D721Med (cell line): ENCODE results near the gene ACVR1B.

Source experiments
- DNase-seq: peaks from one replicate; pipeline ENCODE4 v3.0.0; 2011; ENCODE audit warnings: low spot score; ENCODE audit not compliant: insufficient read length
- FAIRE-seq: peaks from 2 replicates; lab custom pipeline; 2011; peaks lifted over from hg19 to GRCh38; lab: Jason Lieb, UNC
- TF ChIP-seq, protein P1 (sequence below): IDR thresholded peaks from 2 replicates; pipeline ENCODE4 v1.5.1; 2012; ENCODE audit warnings: mild to moderate bottlenecking, control low read depth; ENCODE audit not compliant: insufficient read depth; ENCODE audit errors: missing control alignments

Gene ACVR1B

DNA sequence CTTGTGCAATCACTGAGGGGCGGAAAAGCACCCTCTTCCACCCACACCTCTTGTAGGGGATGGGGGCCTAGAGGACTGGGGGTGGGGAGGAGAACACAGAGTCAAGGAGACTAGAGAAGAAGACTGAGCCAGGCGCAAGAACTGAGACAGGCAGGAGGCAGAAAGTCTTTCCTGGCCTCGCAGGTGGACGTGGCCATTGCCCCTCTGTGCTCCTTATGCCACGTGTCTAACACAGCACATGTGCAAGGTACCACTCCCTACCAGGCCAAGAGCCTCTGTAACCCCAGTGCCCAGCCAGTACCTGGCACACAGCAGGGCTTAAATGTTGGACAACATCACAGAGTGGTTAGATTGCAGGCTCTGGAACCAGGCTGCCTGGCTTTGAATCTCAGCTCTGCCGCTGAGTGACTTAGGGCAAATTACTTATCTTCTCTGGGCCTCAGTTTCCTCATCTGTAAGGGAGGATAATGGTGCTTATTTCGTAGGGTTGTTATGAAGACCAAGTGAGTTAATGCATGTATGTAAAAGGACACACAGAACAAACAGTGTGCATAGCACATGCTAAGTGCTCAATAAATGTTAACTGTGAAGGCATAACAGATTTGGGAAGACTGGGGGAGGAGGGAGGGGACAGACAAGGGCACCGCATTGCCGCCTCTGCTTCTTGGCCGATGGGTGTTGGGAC, 53.9 kb downstream of the ACVR1B start:
- DNase-seq (no peak), FAIRE-seq (no peak)
- TF ChIP-seq, protein P1, sequence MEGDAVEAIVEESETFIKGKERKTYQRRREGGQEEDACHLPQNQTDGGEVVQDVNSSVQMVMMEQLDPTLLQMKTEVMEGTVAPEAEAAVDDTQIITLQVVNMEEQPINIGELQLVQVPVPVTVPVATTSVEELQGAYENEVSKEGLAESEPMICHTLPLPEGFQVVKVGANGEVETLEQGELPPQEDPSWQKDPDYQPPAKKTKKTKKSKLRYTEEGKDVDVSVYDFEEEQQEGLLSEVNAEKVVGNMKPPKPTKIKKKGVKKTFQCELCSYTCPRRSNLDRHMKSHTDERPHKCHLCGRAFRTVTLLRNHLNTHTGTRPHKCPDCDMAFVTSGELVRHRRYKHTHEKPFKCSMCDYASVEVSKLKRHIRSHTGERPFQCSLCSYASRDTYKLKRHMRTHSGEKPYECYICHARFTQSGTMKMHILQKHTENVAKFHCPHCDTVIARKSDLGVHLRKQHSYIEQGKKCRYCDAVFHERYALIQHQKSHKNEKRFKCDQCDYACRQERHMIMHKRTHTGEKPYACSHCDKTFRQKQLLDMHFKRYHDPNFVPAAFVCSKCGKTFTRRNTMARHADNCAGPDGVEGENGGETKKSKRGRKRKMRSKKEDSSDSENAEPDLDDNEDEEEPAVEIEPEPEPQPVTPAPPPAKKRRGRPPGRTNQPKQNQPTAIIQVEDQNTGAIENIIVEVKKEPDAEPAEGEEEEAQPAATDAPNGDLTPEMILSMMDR: no peak

DNA sequence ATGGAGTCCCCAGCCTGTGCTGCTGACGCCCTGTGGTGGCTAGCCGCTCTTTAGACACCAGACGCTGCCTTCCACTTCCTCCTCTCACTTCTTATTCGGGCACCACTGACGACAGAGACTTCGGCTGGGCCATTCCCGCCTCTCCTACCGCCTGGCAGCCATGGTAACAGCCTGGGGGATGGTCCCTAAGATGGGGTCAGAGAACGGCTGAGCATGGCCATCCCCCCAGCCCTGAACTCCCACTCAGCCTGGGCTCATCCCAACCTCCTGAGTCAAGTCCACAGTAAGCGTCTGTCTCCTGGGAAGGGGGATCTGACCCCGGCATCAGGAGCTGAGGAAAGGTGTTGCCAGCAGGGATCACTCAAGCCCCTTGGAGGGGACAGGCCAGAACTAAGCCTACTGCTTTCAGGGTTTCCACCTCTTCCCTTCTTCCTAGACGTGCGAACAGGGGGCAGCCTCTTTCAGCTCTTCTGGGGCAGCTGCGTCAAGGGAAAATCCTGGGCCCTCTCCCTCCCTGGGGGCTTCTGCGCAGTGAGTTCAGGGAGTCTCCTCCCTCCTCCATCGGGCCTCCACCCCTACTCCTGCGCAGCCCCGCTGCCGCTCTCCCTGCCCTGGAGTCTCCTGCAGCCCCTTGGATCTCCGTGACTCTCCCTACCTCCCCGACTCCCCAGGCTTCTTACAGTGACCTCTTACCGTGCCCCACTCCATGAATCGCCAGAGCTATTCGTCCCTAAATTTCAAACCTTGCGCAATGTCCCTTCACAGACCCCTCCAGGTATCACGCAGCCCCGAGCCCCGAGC, 54.6 kb downstream of the ACVR1B start:
- TF ChIP-seq, protein P1: no peak
- no peak for FAIRE-seq
- peak; percentile 33 for DNase-seq

DNA sequence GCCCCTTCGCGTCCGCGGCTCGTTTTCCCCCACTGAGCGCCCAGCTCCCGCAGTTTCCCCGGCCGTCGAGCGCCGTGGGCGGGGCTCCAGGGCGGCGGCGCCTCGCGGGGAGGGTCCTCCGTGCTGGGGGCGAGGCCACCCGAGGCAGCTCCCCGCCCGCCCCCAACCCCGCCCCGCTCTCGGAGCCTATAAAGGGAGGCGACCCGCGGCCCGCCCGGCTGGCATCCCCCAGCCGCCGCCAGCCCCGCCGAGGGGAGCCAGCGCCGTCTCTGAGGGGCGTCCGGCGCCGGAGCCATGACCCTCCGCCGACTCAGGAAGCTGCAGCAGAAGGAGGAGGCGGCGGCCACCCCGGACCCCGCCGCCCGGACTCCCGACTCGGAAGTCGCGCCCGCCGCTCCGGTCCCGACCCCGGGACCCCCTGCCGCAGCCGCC, 55.2 kb downstream of the ACVR1B start, which contains the start of gene TAMALIN:
Gene TAMALIN (plus strand): TSS at position 221 of the 432 bp plus-strand sequence. CDS start 74 bp downstream, at position 295.
- FAIRE-seq: no peak
- peak; percentile 90 for DNase-seq
- TF ChIP-seq, protein P1: no peak

DNA sequence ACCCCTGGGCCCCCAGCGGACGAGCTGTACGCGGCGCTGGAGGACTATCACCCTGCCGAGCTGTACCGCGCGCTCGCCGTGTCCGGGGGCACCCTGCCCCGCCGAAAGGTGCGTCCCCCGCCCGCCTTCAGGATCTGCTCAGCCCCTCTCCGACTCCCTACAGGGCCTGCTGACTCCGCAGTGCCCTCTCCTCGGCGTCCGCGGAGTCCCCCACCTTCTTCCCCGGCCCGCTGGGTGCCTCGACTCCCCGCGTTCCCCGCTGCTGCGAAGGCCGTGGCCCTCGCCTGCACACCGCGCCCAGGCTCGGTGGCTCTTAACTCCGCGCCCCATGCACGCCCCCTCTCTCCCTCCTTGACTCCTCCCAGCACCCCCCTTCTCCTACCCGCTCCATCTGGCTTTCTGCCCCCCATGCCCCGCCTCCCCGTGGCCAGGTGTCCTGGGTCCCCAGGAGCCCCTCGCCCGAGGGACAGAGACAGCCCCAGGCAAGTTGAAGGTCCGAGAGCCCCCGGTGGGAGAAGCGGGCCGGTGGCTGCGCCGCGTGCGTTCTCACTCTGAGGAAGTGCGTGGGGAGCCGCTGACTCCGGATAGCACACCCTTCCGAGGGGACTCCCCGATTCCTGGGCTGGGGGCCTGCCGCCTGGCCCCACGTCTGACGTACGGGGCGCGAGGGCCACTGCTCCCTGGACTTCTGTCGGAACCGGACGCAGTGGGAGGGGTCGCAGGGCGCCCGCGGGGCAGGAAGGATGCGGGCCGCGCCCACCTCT, 55.8 kb downstream of the ACVR1B start:
- TF ChIP-seq, protein P1: no peak
- no peak for DNase-seq
- FAIRE-seq: no peak

DNA sequence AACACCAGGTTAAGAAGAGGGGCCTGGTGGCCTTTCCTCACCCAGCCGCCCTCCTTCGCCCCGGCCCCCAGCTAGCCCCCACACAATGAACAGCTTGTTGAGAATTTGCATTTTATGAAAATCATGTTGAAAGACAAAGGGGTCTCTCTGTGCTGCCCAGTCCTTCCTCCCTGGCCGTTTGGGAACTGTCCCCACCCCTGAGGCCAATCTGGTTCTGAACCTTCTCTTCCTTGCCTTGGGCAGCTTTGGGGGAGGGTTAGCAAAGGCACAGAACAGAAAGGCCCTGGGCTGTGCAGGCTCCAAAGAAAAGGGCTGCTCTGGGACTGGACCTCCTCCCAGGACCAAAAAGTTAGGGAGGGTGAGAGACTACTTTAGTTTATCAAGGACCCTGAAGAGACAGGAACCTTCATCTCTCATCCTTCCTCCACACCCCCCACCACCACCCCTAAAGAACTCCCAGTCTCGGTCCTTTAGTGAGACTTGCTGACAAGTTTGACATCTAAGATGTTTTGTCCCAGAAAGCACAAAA, 56.5 kb downstream of the ACVR1B start:
- no peak for FAIRE-seq
- TF ChIP-seq, protein P1: no peak
- DNase-seq: no peak

DNA sequence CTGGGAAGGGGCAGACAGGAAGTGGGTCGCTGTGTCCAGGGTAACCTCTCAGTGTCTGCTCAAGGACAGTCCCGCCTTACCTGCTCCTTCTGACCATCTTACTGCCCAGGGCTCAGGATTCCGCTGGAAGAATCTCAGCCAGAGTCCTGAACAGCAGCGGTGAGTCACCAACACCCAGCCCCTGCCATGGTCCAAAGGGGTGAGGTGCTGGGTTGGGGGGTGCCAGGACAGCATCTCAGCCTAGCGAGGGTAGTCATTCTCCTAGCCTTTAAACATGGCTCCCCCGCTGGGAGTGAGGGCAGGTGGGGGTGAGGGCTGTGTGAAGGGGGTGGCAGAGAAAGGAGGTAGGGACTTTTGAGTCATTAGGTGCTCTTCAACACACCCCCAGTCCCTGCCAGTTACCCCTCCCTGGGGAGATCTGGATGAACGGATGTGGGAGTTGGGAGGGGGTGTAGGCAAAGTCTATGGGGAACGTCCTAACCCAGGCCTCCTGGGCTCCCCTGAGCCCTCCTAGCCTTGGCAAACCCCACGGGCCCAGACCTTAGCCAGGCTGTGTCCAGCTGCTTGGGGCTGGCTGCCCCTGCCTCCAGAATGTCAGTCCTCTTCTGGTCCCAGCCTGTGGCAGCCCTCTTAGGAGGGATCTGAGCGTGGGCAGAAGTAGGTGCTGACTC, 57.7 kb downstream of the ACVR1B start:
- DNase-seq: no peak
- no peak for FAIRE-seq
- TF ChIP-seq, protein P1: no peak
